Hypothalamus (tissue), 51 donors: ENCODE results near the gene TMEM63C.

Experiments used
- DNase-seq, 51 donors: peaks; one replicate each; lab custom pipeline; 2025; lab: John Stamatoyannopoulos, UW

The TMEM63C gene

DNA sequence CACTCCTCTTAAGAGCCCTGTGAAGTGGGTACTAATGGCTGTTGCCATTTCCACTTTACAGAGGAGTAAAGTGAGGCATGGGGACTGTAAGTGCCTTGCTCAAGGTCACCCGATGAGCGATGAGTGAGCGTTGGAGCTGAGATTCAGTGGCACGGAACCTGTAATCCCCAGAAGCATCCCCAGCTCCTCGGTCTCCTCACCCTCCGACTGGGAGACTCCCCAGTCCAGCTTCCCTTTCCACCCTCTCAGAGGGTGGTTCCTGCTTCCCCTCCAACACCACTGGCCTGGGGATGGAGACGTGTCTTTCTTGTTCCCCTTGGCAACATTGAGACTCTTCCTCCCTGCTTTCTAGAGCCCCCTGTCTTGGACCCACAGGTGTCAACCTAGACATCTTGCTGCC, 32.6 kb downstream of the TMEM63C start:
- no peak for DNase-seq

DNA sequence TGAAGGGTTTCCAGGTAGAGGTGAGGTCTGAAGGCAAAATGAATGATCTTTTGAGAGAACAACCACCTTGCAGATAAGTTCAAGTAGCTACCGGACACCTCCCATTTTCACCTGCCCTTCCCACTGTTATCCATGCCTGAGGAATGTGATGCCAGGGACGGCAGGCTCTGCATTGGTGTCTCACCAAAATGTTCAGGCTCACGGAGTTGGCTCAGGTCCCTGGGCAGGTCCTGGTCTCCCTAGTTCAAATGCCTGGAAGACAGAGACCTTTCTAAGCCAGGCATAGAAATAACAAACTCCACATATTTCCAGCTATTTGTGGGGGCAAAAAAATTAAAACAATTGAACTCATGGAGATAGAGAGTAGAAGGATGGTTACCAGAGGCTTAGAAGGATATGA, 36.0 kb downstream of the TMEM63C start:
- no peak for DNase-seq

DNA sequence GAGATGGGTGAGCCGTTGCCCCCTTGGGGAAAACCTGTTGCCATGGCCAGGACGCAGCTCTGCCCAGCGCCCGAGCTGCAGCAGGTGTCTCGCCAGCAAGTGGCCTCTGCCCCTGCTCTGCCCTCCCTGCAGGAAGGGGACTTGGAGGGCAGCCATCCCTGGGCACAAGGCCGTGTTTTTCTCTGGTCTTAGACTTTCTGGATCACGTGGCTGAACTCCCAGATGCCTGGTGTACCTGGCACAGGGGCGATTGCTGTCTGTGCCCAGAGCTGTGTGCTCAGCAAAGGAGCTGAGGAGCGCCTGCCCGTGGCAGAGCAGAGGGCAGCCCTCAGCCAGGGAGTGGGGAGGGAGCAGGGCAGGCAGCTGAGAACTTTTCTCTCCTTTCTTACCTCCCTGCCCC, 38.0 kb downstream of the TMEM63C start:
- DNase-seq = peak in 25 of 51 donors; percentile 5 to 64 (median 20)

DNA sequence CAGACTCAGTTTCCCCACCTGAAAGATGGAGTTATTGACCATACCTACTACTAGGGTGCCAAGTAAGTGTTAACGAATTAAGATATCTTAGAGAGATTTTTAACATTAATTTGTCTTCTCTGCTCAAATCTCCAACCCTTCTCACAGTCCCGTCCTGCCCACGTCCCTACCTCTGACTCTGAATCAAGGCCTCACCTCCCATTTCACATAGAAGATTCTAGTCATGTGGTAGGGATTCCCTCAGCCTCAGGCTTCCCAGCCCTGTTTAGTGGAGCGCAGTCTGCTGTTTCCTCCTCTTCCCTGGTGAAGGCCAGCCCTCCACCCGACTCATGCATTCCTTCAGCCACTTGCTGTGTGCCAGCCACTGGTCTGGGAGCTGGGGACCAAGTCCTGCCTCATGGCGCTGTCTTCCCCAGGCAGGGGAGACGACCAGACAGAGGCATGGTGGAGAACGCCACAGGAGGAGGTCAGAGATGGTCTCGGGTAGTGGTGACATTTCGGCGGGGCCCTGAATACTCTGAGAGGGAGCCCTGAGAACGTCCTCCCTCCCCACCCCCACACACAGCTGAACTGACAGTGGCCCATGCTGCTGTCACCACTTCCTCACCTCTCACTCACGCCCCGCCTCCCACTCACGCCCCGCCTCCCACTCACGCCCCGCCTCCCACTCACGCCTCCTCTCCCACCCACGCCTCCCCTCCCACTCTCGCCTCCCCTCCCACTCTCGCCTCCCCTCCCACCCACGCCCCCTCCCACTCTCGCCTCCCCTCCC, 38.8 kb downstream of the TMEM63C start:
- DNase-seq = no peak

DNA sequence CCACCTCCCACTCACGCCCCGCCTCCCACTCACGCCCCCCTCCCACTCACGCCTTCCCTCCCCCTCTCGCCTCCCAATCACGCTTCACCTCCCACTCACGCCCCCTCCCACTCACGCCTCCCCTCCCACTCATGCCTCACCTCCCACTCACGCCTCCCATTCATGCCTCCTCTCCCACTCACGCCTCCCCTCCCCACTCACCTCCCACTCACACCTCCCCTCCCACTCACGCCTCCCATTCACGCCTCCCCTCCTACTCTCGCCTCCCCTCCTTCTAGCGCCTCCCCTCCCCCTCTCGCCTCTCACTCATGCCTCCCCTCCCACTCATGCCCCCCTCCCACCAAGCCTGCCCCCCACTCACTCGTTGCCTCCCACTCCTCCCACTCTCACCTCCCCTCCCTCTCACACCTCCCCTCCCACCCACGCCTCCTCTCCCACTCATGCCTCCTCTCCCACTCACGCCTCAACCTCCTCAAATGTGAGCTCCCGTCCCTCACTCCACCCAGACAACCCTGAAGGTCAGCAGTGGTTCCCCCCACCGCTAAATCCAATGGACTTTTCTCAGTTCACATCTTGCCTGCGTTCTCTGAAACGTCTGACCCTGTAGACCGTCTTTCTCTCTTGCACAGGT, 39.8 kb downstream of the TMEM63C start:
- no peak for DNase-seq

DNA sequence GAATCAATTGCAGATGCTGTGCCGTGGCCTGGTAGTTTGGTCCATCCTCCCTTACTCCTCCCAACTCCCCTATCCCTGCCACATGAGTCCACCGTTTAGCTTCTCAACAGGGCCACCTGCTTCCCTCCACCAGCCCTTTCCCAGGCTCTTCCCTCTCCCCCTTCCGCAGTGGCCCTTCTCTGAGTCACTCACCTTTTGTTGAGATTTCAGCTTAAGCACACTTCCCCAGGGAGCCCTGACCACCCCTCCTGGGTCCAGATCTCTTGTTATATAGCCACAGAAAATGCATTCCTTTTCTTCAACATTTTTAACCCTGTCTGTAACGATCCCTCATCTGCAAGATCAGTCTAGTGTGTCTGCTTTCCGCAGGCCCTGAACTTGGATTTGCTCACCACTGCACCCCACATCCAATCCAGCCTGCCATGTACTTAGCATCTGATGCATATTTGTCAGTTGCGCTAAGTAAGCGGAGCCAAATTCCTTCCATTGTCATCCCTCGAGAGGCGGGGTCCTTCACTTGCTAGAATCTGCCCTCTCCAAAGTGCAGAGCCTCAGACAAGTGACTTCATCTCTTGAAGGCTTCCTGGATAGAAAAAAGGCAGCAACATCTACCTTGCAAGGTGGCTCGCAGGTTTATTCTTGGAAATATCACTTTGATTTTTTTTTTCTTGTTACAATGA, 41.1 kb downstream of the TMEM63C start:
- no peak for DNase-seq

DNA sequence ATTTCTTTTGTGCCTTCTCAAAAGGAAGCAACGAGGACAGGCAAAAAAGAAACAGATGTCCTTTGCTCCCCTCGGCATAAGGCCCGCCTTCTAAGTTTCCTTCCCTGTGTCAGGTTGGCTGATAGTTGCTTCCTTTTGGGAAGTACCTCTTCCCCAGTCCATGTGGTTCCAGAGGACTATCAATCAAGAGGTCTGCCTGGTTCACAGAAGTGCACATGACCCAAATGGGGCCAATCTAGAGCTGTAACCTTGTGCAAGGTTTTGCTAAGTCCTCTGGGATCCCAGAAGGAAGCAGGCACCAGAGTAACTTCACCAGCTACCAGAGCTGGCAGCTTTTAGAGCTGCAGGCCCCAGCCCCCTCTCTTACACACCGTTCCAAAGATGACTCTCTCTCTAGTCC, 42.6 kb downstream of the TMEM63C start:
- no peak for DNase-seq

DNA sequence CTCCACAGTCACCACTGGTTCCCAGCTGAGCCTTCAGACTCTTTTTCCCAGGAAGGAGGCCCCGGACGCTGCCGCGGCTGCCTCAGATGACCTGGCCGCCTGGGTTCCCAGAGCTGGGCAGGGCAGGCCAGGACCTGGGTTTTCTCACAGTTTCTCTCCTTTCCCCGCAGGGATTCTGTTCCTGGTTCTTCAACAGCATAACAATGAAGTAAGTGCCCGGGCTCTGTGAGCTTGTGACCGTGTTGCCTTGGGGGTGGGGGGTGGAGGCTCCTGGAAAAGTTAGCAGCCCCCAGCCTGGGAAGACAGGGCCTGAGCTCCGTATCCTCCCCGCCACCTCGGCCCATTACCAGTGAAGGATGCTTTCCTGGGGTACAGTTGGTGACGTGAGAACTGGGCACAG, 43.7 kb downstream of the TMEM63C start:
- DNase-seq = no peak

DNA sequence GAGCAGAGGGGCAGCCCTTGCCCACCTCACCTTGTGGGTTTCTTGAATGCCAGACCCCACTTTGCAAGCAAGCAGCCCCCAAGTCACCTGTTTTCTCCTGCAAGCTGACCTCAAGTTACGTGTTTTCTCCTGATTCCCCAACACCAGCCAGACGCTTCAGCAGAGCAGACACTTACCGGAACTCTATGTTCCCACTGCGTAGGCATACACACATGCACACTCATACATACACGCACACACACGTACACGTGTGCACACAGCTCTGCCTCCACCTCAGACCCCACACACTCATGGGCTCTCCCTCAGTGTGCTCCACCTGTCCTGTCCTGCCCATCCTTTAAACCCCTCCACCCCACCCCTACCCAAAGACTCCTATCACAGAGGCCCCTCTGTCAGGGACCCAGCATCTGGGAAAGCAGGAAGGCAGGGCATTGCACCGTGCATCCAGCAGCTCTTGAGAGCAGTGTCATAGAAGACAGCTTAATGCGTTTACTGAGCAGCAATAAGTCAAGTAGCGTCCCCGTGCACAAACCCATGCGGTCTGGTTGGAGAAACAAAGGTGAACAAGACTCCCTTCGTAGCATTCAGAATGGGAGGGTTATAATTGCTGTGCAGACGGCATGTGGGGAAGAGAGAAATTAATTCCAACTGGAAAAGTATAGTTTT, 44.4 kb downstream of the TMEM63C start:
- DNase-seq = no peak

DNA sequence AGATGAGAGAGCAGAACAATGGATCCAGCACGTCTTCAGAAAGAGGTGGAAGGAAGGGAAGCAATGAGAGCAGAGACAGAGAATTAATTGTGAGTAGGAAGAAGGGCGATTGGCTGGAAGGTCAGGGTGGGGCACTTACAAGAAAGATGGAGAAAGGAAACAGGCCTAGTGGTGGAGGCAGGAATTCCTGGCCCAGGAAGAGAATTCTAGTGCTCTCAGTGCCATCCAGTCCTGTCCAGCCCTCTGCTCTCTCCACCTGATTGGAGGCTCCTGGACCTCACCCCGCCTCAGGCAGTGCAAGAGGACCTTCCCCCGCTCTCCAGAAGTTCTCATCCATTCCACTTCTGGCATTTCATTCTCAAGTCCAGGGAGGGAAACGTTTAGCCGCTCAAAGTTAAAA, 46.5 kb downstream of the TMEM63C start:
- no peak for DNase-seq

DNA sequence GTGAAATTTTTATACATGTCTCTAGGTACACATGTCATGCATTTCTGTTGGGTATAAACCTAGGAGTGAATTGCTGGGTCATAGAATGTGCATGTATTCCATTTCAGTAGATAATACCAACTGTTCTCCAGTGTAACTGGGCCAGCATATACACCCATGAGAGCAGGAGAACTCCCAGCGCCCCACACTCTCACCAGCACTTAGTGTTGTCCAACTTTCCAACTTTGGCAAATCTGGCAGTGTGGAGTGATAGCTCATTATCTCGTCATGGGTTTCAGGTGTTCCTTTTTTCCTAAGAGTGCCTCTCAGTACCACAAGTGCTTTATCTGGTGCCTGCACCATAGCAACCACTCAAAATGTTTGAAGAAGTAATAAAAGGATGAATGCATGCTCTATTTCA, 49.3 kb downstream of the TMEM63C start:
- DNase-seq = no peak

DNA sequence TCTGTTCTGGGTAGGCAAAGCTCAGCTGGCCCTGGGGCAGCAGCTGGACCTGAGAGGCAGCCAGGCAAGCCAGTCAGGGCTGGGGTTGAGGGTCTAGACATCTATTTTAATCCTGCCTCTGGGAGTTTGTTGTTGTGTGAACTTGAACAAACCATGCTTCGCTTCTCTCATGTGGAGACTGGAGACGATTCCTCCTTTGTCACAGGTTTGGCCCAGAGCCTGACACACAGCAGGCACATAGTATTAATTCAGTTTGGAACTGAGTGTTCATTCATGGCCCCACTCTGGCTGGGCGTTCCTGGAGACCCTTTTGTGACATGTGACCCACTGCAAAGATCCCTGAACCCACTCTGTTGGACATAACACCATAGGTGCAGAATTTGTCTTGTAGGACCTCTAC, 50.1 kb downstream of the TMEM63C start:
- DNase-seq = no peak

DNA sequence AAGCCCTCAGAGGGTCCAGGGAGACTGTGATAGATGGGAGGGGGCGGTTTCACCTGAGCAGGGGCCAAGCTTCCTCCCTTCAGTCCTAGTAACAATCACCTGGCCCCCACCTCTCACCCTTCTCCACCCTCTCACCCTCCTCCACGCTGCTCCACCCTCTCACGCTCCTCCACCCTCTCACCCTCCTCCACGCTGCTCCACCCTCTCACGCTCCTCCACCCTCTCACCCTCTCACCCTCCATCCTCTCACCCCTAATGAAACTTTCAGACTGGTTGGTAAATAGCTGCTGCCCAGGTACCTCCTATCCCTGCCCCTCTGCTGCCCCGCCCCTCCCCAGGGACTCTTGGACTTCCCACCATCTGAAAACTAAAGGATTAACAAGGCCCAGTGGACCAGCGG, 55.2 kb downstream of the TMEM63C start:
- no peak for DNase-seq

DNA sequence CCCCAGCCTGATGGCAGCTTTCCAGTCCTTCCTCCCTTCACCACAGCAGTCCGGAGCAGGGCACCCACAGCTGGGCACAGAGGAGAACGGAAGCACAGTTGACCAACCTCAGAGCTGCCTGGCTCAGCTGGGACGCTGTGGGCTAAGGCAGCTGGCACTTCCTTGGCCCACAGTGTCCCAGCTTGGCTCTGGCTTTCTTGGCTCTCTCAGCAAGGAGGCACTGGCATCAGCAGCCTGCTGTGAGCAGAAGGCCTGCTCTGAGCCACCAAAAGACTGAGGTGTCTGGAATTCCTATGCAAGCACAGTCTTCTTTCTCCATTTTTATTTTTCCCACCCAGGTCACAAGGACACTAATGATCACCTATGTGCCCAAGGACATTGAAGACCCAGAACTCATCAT, 56.8 kb downstream of the TMEM63C start:
- peak in 7 of 51 donors; percentile 9 to 35 (median 11) for DNase-seq

DNA sequence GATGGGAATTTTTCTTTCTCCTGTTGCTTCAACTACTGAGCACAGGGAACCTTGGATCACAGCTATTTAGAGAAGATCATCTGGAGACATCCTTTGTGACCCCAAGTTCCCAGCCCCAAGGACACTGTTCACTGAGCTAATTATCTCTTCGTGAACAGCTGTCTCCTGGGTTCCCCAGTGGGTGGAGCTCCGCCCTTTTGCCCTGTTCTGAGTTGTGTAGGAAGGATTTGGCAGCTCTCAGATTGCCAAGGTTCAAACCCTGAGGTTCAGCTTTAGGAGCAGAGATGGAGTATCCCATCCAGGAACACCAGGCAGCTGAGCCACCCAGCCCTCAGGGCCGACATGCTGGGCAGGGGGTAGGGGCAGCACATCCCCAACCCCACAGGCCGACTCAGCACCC, 57.4 kb downstream of the TMEM63C start:
- DNase-seq = no peak

DNA sequence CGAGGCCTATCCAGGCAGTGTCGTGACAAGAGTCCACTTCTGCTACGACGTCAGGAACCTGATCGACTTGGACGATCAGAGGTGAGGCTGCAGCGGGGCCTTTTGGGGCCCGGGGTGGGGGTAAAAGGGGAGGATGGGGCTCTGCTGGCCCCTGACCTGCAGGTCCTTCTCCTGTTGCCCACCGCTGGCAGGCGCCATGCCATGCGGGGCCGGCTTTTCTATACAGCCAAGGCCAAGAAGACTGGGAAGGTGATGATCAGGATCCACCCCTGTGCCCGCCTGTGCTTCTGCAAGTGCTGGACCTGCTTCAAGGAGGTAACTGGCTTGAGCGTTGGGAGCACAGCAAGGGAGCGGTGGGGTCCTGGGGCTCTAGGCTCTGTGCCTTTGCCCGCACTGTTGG, 57.8 kb downstream of the TMEM63C start:
- DNase-seq = no peak

DNA sequence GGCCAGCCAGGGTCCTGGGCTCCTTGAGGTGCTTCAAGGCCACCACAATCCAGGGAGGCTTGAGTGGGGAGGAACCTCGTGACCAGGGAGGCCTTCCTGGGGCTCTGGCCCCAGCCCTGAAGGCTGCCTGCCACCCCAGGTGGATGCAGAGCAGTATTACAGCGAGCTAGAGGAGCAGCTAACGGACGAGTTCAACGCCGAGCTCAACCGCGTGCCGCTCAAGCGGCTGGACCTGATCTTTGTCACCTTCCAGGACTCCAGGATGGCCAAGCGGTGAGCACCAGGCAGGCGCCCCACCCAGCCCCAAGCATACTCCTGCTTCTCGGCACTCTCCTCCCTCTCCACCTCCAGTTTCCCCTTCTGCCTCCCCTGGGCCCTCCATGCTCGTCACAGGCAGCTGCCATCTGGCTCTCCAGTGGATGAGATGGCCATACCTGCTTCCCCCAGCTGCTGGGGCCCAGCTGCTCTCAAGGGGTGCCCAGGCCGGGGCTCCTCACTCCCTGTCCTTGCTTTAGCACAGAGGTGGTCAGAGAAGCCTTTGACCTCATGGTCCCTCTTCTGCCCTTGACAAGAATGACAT, 58.8 kb downstream of the TMEM63C start:
- no peak for DNase-seq

DNA sequence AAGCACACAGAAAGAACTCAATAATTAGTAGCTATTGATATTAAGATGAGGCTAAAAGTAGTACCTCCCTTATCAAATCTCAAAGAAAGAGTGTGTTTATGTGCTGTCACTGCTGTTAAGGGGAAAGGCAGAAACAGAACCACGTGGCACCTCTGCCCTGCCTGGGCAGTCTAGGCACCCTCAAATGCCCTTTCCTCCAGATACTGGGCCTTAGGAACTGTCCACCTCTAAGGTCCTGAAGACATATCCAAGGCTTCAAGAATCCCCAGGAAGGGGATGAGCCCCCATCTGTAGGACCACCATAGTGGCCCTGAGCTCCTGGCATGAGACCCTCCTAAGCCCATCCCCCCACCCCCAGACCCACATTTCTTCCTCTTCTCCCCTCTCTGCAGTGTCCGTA, 60.4 kb downstream of the TMEM63C start:
- DNase-seq = no peak

DNA sequence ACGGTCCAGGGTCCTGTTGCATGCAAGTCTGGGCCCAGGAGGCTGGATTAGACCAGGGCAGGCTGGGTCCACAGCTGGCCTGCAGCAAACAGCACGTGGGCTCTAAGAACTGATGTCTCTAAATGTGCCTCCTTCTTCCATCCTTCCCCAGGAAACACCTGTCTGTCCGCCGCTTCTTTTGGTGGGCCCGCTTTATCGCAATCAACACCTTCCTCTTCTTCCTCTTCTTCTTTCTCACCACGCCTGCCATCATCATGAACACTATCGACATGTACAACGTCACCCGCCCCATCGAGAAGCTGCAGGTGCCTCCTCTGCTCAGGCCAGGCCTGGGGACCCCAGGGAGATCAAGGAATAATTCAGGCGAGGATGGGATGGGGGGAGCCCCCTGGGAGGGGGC, 61.2 kb downstream of the TMEM63C start:
- no peak for DNase-seq

DNA sequence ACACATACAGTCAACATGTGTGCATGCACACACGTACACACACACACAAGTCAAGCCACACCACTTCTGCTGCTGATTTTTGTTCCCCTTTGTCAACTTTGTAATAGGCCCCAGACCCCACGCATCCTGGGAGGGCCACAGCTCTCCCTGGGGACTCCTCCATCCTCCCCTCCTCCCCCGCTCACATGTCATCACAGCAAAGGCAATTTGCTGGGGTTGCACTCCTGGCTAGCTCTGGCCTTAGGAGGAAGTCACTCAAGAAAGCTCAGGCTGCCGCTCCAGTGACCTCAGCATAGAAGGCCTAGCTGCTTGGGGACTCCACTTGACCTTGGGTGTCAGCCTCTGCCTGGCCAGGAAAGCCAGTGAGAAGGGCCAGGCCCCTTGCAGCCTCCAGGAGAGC, 62.3 kb downstream of the TMEM63C start:
- DNase-seq = no peak

DNA sequence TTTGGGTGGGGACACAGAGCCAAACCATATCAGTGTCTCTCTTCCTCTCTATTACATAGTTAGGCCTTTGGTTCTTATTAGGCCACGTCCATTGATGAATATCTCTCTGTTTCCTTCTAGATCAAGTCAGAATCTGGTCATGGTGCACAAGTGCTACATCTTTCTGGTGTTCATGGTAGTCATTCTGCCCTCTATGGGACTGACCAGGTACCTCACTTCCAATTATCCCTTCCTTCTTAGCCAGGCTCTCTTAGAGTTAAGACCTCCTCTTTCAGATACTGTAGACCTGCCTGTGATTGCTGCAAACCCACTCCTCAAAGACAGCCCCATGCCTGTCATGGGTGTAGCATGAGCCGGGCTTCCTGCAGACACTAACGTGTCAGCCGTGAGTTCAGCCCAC, 64.2 kb downstream of the TMEM63C start:
- DNase-seq = peak in 1 of 51 donors; percentile 22
